SKM-1 treated with dmso at 0.1 percent for 144 hours (cell line): ENCODE measurements around the gene ZNF266.

Experiments
- DNase-seq: peaks from one replicate; lab custom pipeline; 2025; ENCODE audit not compliant: unreplicated experiment; lab: John Stamatoyannopoulos, UW

Gene ZNF266

GRCh38 chr19:9435279-9436268, at the start of gene ZNF266:
Gene ZNF266 (minus strand): TSS chr19:9435573. CDS start chr19:9420089, 15,484 bp downstream.
- peak; percentile 82 for DNase-seq

GRCh38 chr19:9485140-9485539, 49.8 kb upstream of the ZNF266 start:
- no peak for DNase-seq

GRCh38 chr19:9474975-9475374, 39.6 kb upstream of the ZNF266 start:
- DNase-seq = no peak

- no peak for DNase-seq
Observed at GRCh38 chr19:9467161-9467560, 31.8 kb upstream of the ZNF266 start.

- DNase-seq = no peak
Observed at GRCh38 chr19:9461938-9462337, 26.6 kb upstream of the ZNF266 start.

- DNase-seq = no peak
Observed at GRCh38 chr19:9456018-9456689, 20.8 kb upstream of the ZNF266 start.

- no peak for DNase-seq
Observed at GRCh38 chr19:9453953-9454352, 18.6 kb upstream of the ZNF266 start.

- no peak for DNase-seq
Observed at GRCh38 chr19:9445037-9445436, 9.7 kb upstream of the ZNF266 start.

- DNase-seq = no peak
Observed at GRCh38 chr19:9436358-9436757, 985 bp upstream of the ZNF266 start.

GRCh38 chr19:9431475-9431874, 3.9 kb downstream of the ZNF266 start:
- peak; percentile 47 for DNase-seq

GRCh38 chr19:9430444-9430843, 4.9 kb downstream of the ZNF266 start:
- no peak for DNase-seq

- no peak for DNase-seq
Observed at GRCh38 chr19:9427941-9428340, 7.4 kb downstream of the ZNF266 start.

GRCh38 chr19:9413240-9413954, 22.0 kb downstream of the ZNF266 start:
- DNase-seq = no peak

- DNase-seq = no peak
Observed at GRCh38 chr19:9407827-9408226, 27.5 kb downstream of the ZNF266 start.

- DNase-seq = no peak
Observed at GRCh38 chr19:9406798-9407352, 28.5 kb downstream of the ZNF266 start.

GRCh38 chr19:9381361-9381785, 54.0 kb downstream of the ZNF266 start:
- DNase-seq = no peak

GRCh38 chr19:9370738-9371619, 64.4 kb downstream of the ZNF266 start:
- DNase-seq = no peak

GRCh38 chr19:9362905-9363304, 72.5 kb downstream of the ZNF266 start, which contains the start of gene ZNF177:
Gene ZNF177 (plus strand): TSS chr19:9363013. CDS start chr19:9378312, 15,299 bp downstream.
- DNase-seq = no peak
